ENCODE data around the gene CYP2W1. TPM values are rescaled to one million over a fixed set of nuclear protein-coding genes. Genes with fewer than 3 reads are reported as not detected.

CYP2W1 gene
- total and polyA plus RNA-seq, 10 of the 15 experiments (the other 5 are each of a cell fraction or from before 2014, with no cell fraction given) = not detected

DNA sequence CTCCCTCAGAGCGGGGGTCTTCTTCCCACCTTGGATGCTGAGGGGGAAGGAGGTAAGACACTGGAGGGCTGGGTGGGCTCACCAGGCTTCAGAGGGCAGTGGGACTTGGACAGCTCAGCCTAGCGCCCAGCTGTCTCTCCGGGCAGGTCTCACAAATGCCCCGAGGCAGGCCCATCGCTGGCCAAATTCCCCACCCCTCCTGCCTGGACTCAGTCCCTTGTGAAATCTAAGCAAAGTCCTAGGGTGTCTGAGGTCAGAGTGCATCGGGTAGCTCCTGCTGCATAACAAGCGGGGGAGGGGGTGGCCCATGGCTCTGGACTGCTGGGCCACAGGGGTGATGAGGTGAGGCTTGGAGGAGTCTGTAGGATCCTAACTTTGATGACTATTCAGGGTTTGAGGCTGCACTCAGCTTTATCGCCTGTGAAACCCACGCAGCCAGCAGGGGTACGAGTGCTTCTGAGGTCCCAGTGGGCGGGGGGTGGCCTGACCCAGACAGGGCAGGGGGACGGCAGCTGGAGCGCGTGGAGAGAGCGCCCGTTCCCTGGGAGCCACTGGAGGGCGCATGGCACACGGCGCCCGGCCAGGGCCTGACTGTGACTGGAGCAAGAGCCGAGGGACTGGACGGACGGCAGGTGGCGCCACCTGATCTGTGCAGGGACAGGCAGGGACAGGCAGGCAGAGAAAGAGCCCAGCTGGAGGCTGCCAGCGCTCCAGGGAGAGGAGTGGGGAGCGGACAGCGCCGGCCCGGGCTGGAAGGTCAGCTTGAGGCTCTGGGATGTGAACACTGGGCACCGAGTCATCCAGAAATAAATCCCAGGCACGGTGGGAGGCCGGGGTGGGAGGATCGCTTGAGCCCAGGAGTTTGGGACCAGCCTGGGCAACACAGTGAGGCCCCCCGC lies 10.0 kb downstream of the CYP2W1 start (continued):
- TF ChIP-seq SUZ12 (IDR thresholded peaks at IDR 0.05; ENCODE audit: unreplicated experiment) = no peak
- TF ChIP-seq HDGF (IDR thresholded peaks at IDR 0.05) = peak; percentile 74
- TF ChIP-seq ZZZ3 (IDR thresholded peaks at IDR 0.05; ENCODE audit: control insufficient read depth, insufficient read length, low read depth) = no peak
- TF ChIP-seq CHD4 (IDR thresholded peaks at IDR 0.05) = no peak
- TF ChIP-seq SIN3A (IDR thresholded peaks at IDR 0.05; ENCODE audit: low read depth, low read length) = peak; percentile 52; the same call in 1 of the 2 replicates
- TF ChIP-seq SRF (IDR thresholded peaks at IDR 0.05; ENCODE audit: low read depth in 2 of 2, low read length in 2 of 2) = no peak
- TF ChIP-seq NFXL1 (IDR thresholded peaks at IDR 0.05; ENCODE audit: borderline replicate concordance) = no peak
- no peak for TF ChIP-seq YBX1 (IDR thresholded peaks at IDR 0.05)
- TF ChIP-seq RAD51 (IDR thresholded peaks at IDR 0.05) = no peak
- peak; percentile 49; the same call in 1 of the 2 replicates for TF ChIP-seq PAX5 (IDR thresholded peaks at IDR 0.05; ENCODE audit: borderline replicate concordance, low read depth, low read length)
- TF ChIP-seq, protein P1, sequence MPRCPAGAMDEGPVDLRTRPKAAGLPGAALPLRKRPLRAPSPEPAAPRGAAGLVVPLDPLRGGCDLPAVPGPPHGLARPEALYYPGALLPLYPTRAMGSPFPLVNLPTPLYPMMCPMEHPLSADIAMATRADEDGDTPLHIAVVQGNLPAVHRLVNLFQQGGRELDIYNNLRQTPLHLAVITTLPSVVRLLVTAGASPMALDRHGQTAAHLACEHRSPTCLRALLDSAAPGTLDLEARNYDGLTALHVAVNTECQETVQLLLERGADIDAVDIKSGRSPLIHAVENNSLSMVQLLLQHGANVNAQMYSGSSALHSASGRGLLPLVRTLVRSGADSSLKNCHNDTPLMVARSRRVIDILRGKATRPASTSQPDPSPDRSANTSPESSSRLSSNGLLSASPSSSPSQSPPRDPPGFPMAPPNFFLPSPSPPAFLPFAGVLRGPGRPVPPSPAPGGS (IDR thresholded peaks at IDR 0.05; ENCODE audit: borderline replicate concordance, insufficient read depth, low read depth, low read length, poor library complexity, severe bottlenecking) = peak; percentile 64
- TF ChIP-seq BMI1 (IDR thresholded peaks at IDR 0.05; ENCODE audit: borderline replicate concordance) = no peak
- TF ChIP-seq SMAD5 (IDR thresholded peaks at IDR 0.05; ENCODE audit: low read depth) = no peak
- TF ChIP-seq YY1 (IDR thresholded peaks at IDR 0.05; ENCODE audit: low read depth, low read length) = peak; percentile 89
- TF ChIP-seq MTA2 (IDR thresholded peaks at IDR 0.05; ENCODE audit: low read depth) = no peak
- TF ChIP-seq NFYA (IDR thresholded peaks at IDR 0.05; ENCODE audit: borderline replicate concordance, low read depth, low read length) = no peak
- TF ChIP-seq, protein P2, sequence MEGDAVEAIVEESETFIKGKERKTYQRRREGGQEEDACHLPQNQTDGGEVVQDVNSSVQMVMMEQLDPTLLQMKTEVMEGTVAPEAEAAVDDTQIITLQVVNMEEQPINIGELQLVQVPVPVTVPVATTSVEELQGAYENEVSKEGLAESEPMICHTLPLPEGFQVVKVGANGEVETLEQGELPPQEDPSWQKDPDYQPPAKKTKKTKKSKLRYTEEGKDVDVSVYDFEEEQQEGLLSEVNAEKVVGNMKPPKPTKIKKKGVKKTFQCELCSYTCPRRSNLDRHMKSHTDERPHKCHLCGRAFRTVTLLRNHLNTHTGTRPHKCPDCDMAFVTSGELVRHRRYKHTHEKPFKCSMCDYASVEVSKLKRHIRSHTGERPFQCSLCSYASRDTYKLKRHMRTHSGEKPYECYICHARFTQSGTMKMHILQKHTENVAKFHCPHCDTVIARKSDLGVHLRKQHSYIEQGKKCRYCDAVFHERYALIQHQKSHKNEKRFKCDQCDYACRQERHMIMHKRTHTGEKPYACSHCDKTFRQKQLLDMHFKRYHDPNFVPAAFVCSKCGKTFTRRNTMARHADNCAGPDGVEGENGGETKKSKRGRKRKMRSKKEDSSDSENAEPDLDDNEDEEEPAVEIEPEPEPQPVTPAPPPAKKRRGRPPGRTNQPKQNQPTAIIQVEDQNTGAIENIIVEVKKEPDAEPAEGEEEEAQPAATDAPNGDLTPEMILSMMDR (IDR thresholded peaks at IDR 0.05 in 2 of 3, conservative IDR thresholded peaks at IDR 0.05 in 1 of 3; ENCODE audit: control insufficient read depth in 2 of 3, extremely low read depth in 1 of 3, insufficient read depth in 1 of 3, low read depth in 3 of 3, low read length in 3 of 3) = peak; percentile 99 to 100 (median 100); a peak in 5 of 6 replicates
- peak; percentile 61; the same call in 1 of the 2 replicates for TF ChIP-seq EED (IDR thresholded peaks at IDR 0.05; ENCODE audit: low read depth)
- no peak for TF ChIP-seq CEBPB (IDR thresholded peaks at IDR 0.05; ENCODE audit: borderline replicate concordance in 1 of 2, low read depth in 2 of 2, low read length in 2 of 2)
- TF ChIP-seq CBX5 (IDR thresholded peaks at IDR 0.05; ENCODE audit: low read depth) = no peak
- no peak for TF ChIP-seq CBX3 (IDR thresholded peaks at IDR 0.05; ENCODE audit: borderline replicate concordance, low read depth)
- TF ChIP-seq ZNF207 (IDR thresholded peaks at IDR 0.05; ENCODE audit: borderline replicate concordance) = peak; percentile 67; the same call in 1 of the 2 replicates
- TF ChIP-seq SMC3 (IDR thresholded peaks at IDR 0.05; ENCODE audit: borderline replicate concordance, low read length) = peak; percentile 100
- peak; percentile 68 for TF ChIP-seq RELA (IDR thresholded peaks at IDR 0.05; ENCODE audit: borderline replicate concordance, partially characterized antibody)
- TF ChIP-seq, protein P3, sequence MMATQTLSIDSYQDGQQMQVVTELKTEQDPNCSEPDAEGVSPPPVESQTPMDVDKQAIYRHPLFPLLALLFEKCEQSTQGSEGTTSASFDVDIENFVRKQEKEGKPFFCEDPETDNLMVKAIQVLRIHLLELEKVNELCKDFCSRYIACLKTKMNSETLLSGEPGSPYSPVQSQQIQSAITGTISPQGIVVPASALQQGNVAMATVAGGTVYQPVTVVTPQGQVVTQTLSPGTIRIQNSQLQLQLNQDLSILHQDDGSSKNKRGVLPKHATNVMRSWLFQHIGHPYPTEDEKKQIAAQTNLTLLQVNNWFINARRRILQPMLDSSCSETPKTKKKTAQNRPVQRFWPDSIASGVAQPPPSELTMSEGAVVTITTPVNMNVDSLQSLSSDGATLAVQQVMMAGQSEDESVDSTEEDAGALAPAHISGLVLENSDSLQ (IDR thresholded peaks at IDR 0.05) = peak; percentile 41; the same call in 1 of the 2 replicates
- TF ChIP-seq ZNF217 (IDR thresholded peaks at IDR 0.05) = no peak
- peak; percentile 17; the same call in 1 of the 2 replicates for TF ChIP-seq CREB1 (IDR thresholded peaks at IDR 0.05; ENCODE audit: low read depth)
- TF ChIP-seq NR2F1 (conservative IDR thresholded peaks at IDR 0.05) = peak; percentile 67
